ENCODE measurements around the gene ZIC2. TPM values are rescaled to one million over a fixed set of nuclear protein-coding genes. Genes with fewer than 3 reads are reported as not detected.

Gene ZIC2
- polyA plus RNA-seq, 4 donors, result 0.05 to 0.53 (median 0.14) TPM; not detected in 1

GRCh38 chr13:99973163-99973807 lies 8.3 kb upstream of the ZIC2 start:
- no peak for DNase-seq (ENCODE audit: low read depth in 4 of 4, low spot score in 3 of 4)

- DNase-seq (ENCODE audit: low read depth in 4 of 4, low spot score in 3 of 4), result no peak
These were observed 7.8 kb upstream of the ZIC2 start for GRCh38 chr13:99973808-99974185.

- no peak for DNase-seq (ENCODE audit: low read depth in 4 of 4, low spot score in 3 of 4)
These were observed 7.2 kb upstream of the ZIC2 start for GRCh38 chr13:99974296-99974938.

- DNase-seq (ENCODE audit: low read depth in 4 of 4, low spot score in 3 of 4), result no peak
These were observed 6.5 kb upstream of the ZIC2 start for GRCh38 chr13:99974939-99975561.

GRCh38 chr13:99975626-99976025 lies 6.0 kb upstream of the ZIC2 start:
- no peak for DNase-seq (ENCODE audit: low read depth in 4 of 4, low spot score in 3 of 4)

GRCh38 chr13:99976575-99976974 lies 5.0 kb upstream of the ZIC2 start:
- no peak for DNase-seq (ENCODE audit: low read depth in 4 of 4, low spot score in 3 of 4)

- DNase-seq (ENCODE audit: low read depth in 4 of 4, low spot score in 3 of 4), result no peak
These were observed 4.2 kb upstream of the ZIC2 start for GRCh38 chr13:99977334-99977911.

- no peak for DNase-seq (ENCODE audit: low read depth in 4 of 4, low spot score in 3 of 4)
These were observed 3.4 kb upstream of the ZIC2 start for GRCh38 chr13:99977912-99978798.

- DNase-seq (ENCODE audit: low read depth in 4 of 4, low spot score in 3 of 4), result no peak
These were observed 2.7 kb upstream of the ZIC2 start for GRCh38 chr13:99978799-99979452.

DNA sequence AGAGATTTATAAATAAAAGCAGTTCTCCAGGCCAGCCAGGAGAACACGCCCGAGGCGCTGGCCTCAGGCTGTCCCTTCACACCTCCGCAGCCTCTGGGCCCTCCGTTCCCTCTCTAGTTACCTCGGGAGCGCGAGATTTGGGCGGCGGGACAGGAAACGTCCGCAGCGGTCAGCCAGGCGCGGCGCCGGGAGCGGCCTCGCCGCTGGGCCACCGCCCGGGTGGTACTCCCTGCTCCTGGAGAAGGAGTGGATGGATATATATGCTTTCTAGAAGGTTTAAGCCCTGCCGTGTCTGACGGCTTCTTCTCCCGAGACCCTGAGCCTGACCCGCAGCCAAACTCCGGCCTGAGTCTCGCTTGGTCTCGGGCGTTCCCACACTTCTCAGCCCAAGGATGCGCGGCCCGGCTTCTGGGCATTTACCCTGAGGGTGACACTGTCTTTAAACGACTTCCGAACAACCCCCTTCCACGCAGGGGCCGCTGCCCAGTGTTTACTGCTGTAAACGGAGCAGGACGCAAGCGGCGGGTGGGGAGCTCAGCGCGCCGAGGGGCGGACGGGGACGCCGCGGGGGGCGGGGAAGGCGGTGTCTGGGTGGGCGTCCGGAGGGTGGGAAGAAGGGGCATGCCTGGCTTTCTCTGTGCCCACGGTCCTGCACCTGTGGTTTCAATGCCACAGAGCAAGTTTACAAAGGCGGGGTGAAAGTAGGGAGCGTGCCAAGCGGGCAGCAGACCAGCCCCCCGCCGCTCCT lies 2.0 kb upstream of the ZIC2 start:
- no peak for DNase-seq (ENCODE audit: low read depth in 4 of 4, low spot score in 3 of 4)

GRCh38 chr13:99980201-99980823 lies 1.3 kb upstream of the ZIC2 start:
- no peak for DNase-seq (ENCODE audit: low read depth in 4 of 4, low spot score in 3 of 4)

DNA sequence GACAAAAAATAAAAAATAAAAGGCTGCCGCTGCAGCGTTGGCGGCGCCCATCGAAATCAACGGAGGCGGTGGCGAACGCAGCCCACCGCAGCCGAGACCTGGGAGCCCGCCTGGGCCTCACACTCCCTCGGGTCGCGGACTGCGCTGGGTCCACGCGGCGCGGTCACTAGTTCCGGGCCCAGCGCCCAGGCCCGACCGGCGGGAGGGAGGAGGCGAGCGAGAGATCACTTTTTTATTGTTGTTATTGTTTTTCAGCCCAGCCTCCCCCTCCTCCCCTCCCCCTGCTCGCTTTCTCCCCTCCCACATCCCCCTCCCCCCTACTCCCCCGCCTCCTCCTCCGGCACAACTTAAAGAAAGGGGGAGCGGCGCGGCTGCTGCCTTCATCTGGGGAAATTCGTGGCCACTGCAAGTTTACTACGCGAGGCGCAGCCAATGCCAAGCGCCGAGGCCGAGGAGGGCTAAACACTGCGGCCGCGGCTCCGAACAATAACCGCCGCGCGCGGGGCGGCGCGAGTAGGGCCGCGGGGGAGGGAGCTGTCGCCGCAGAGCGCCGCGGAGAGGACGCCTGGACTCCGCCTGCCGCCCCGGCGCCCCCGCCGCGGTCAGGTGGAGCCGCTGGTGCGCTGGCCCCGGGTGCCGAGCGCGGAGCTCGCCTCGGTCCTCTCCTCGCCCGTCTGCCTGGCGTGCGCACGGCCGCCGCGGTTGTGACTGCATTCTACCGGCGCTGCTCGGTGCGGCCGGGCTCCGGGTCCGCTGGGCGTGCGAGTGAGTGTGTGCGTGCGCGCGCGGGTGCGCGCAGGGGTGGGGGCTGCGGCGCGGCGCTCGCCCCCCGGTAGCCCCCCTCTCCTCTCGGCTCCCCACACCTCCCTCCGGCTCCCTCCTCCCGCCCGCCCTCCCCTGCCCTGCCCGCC lies 505 bp upstream of the ZIC2 start:
- DNase-seq (ENCODE audit: low read depth in 4 of 4, low spot score in 3 of 4), result no peak

DNA sequence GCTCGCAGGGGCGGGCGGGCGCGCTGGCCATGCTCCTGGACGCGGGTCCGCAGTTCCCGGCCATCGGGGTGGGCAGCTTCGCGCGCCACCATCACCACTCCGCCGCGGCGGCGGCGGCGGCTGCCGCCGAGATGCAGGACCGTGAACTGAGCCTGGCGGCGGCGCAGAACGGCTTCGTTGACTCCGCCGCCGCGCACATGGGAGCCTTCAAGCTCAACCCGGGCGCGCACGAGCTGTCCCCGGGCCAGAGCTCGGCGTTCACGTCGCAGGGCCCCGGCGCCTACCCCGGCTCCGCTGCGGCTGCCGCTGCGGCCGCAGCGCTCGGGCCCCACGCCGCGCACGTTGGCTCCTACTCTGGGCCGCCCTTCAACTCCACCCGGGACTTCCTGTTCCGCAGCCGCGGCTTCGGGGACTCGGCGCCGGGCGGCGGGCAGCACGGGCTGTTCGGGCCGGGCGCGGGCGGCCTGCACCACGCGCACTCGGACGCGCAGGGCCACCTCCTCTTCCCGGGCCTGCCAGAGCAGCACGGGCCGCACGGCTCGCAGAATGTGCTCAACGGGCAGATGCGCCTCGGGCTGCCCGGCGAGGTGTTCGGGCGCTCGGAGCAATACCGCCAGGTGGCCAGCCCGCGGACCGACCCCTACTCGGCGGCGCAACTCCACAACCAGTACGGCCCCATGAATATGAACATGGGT lies 599 bp downstream of the ZIC2 start:
- no peak for DNase-seq (ENCODE audit: low read depth in 4 of 4, low spot score in 3 of 4)

- DNase-seq (ENCODE audit: low read depth in 4 of 4, low spot score in 3 of 4), result no peak
These were observed 1.3 kb downstream of the ZIC2 start for GRCh38 chr13:99982731-99983498.

DNA sequence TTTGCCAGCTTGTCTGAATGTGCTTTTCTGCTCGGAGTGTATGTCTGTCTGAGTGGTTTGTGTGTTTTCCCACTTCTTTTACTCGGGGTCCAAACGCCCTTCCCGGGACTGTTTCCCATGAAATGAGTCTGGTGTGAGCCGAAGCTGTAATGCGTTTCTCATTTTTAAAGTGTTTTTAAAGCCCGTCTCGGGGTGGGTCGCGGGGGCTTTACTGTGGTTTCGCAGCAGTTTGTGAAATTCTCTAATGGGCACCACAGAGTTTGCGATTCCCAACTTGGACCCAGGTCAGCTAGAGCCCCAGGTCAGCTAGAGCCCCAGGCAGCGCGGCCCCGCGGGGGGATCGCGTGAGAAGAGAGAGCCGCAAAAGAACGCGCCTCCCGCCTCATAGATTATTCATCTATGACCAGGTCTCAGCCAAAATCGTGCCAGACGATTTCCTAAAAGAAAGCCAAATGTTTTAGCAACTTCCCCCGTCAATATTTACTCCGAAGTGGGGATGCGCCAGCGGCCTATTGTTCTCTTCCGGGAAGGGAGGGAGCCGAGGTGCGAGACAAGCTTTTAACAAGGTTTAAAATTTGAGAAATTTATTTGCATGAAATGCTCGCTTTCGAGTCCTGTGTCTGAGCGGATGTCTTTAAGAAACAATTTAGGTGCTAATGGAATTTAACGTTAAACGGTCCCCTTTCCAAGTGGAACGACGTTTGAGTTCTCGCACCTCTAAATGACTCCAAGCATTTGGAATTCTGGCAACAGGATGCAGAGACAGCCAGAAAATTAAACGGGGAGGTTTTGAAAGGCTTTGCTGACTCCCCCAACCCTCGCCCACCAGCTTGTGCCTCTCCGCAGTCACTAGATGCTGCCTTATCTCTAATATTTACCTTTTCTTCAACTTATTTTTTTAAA lies 2.2 kb downstream of the ZIC2 start:
- no peak for DNase-seq (ENCODE audit: low read depth in 4 of 4, low spot score in 3 of 4)
